Glomerular visceral epithelial cell (primary cell): ENCODE measurements around the gene MYO5B.

Experiments
- DNase-seq: peaks from one replicate; pipeline ENCODE4 v3.0.0-alpha.2; 2016; ENCODE audit errors: extremely low spot score

MYO5B gene

GRCh38 chr18:50011813-50012435 is 183.0 kb downstream of the MYO5B start:
- no peak for DNase-seq

DNA sequence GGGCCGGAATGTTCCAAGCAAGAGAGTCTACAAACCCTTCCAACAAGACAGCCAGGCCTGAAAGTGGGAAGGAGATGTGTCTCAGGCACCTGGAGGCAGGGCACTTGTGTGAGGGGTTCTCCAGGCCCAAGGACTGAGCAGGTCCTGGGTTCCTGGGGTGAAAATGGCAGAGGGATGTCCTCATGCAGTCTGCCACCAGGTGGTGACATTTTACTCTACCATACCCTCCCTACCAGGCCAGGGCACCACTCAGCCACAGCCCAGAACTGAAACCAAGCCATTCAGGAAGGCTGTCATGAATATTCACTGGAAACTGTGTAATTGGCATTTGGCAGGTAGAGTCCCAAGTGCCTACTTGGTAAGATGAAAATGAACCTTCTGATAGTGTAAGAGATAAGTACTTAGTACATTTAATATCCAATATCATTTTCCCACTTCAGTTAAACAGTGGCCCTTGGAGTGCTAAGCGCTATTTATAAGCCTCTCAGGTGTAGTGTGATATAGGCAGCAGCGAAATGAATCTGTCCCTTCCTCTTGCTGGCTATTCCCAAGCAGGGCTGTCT is 185.1 kb downstream of the MYO5B start:
- peak; percentile 41 for DNase-seq

DNA sequence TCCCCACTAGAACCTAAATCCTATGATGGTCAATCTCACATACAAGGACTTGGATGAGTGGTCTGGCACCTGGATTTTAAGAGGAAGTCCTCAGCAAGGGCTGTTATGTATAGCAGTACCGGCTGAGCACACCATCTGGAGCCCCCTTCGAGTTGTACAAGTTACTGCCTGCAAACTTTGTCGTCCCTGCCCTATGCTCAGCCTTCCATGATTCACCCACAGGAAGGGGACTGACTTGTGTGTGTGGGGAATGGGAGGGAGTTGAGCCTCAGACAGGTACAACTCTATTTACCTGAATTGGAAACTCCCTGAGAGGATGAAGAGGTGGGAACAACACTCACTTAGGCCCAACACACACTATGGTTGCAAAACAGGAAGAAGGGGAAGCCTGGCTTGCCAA is 186.6 kb downstream of the MYO5B start:
- no peak for DNase-seq

GRCh38 chr18:50006470-50007046 is 188.4 kb downstream of the MYO5B start:
- DNase-seq = no peak

- DNase-seq = no peak
These were observed 190.9 kb downstream of the MYO5B start for GRCh38 chr18:50004013-50004412.

GRCh38 chr18:50002781-50003180 is 192.2 kb downstream of the MYO5B start:
- no peak for DNase-seq

- no peak for DNase-seq
These were observed 194.7 kb downstream of the MYO5B start for GRCh38 chr18:50000227-50000626.

DNA sequence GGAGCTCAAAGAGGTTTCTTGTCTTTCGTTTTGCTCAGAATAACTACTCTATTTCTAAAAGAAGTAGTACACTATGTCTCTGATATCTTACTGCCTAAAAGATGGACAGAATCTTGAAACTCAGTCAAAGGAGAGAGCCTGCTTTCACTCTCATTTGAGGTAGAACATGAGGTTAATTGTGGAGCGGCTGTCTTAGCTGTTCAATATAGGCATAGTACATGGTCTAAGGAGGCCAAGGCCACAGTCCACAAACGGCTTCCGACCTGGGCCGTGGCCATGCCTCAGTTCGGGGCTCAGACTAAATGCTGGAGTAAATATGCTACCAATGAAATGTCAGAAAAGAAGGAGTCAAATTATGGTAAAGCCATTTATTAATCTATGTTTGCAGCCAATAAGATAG is 195.8 kb downstream of the MYO5B start:
- DNase-seq = no peak

- no peak for DNase-seq
These were observed 197.4 kb downstream of the MYO5B start for GRCh38 chr18:49997558-49997957.

- DNase-seq = no peak
These were observed 200.5 kb downstream of the MYO5B start for GRCh38 chr18:49994410-49994809.

DNA sequence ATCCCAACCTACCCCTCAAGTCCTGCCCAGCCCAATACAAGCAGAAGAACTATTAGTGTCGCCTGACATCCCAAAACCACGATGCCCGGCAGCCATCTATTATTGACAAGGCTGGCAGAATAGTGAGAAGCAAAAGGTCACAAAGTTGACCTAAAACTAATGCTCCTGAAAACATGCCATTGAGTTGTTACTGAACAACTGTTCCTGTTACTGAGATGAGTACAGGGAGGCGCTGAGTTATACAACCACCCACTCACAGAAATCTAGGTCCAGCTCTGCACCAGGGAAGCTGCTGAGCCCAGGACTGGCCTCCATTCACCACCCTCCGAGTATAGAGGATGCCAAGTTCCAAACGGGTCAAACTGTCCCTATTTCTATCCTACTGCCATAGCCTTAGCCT is 201.6 kb downstream of the MYO5B start:
- no peak for DNase-seq

- DNase-seq = no peak
These were observed 206.2 kb downstream of the MYO5B start for GRCh38 chr18:49988733-49989132.

GRCh38 chr18:49988101-49988500 is 206.8 kb downstream of the MYO5B start:
- no peak for DNase-seq

DNA sequence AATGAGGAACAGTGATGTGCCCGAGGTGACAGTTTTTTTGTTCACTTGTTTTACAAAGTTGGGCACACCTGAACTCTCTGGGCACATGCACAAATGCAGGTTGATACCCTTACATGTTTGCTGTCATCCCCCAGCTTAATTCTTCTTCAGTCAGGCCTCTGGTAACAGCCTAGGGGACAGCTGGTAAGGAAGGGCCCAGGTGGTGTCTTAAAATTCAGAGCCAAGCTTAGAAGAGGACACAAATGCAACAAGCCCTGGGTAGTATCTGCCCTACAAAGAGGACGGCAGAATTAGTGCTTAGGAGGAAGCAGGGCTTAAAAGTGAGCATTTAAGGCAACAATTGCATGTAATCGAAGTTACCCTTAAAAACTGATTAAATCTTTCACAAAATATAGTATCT is 209.7 kb downstream of the MYO5B start:
- no peak for DNase-seq

- DNase-seq = no peak
These were observed 214.1 kb downstream of the MYO5B start for GRCh38 chr18:49980896-49981295.

- DNase-seq = no peak
These were observed 218.0 kb downstream of the MYO5B start for GRCh38 chr18:49976795-49977560.

DNA sequence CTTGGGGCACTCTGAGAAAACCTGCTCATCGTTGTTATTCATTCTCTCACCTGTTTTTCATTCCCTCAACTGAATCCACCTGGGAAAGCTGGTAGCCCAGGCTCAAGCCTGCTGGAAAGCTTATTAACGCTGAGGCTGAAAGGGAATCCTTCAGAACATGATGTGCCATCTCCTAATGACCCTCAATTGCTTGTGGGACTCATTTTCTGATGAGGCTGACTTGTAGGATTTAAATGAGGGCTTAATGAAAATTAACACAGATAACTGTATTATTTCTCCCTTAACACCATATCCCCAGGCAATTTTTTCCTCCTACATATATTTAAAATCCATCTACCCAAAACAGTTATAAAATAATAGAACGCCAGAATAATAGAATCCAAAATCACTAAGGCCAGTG is 218.9 kb downstream of the MYO5B start:
- no peak for DNase-seq

GRCh38 chr18:49974079-49974478 is 220.9 kb downstream of the MYO5B start:
- DNase-seq = no peak

GRCh38 chr18:49973592-49973991 is 221.4 kb downstream of the MYO5B start:
- DNase-seq = no peak

DNA sequence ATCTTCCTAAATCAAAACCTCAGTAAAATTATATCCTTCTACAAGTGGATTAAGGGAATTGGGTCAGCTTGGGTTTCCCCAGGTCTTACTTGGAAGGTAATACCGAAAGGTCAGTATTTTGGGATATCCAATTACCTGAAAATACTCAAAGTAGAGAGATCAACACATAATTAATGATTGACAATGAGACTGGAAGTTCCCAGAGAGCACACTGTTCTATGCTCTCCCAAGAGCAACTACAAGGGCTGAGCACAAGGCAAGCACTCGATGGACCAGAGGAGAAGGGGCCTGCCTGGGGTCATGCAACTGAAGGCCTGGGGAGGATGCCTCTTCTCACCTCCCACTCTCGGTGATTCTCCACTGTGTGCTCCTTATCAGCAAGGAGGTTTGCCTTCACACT is 222.4 kb downstream of the MYO5B start:
- DNase-seq = no peak

DNA sequence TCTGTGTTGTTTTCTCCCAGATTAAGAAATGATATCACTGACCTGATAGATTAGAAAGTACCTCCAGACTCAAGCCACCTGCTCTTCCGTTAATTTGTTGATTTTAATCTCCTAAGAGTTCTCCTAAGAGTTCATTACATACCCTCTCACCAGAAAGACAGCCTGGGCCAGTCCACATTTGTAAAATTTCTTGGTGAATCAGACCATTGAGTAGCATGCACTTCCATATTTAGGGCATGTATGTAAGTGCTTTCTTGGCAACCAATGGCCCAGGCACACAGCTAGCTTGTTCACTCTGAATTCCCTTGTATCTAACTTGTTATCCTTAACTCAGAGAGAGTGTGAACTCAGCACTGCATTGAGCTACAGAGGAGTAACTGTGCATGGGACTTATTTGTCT is 223.5 kb downstream of the MYO5B start:
- no peak for DNase-seq

DNA sequence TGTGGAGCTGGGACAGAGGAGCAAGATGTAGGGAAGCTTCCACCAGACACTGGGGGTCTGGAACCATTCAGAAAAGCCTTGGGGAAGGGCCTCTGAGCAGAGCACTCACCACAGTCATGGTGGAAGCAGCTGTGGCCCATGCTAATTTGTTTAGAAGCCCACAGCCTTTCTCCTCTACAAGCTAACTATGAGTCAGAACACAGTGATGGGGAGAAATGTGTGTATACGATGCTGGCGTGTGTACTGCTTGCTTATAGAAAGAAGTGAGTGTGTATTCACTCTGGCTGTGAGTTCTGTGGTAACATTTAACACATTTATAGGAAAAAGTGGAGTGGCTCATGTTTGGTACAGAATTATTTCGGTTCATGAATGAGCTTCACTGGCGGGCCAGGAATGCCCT is 224.6 kb downstream of the MYO5B start:
- no peak for DNase-seq
